NAMALWA (cell line): ENCODE data around the gene AKAP6.

Experiments
- DNase-seq: peaks from one replicate; pipeline ENCODE4 v3.0.0-alpha.2; 2015; ENCODE audit warnings: low spot score

The AKAP6 gene

GRCh38 chr14:32587461-32587860 lies 258.4 kb downstream of the AKAP6 start:
- no peak for DNase-seq

GRCh38 chr14:32588448-32589320 lies 259.6 kb downstream of the AKAP6 start:
- peak; percentile 38 for DNase-seq

DNA sequence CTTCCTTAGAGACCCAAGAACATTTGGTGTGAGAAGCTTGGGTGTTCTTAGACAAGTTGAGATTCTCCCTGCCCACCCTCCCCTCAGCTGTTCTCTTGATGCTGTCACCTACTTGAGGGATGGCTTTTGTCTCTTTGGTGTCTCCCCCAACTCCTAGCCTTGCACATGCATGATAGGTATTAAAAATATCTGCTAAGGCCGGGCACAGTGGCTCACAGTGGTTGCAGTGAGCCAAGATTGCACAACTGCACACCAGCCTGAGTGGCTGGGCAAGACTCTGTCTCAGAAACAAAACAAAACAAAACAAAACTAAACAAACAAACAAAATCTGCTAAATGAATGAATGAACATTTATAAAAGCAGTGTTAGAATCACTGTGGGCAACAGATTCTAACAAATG lies 261.1 kb downstream of the AKAP6 start:
- no peak for DNase-seq

DNA sequence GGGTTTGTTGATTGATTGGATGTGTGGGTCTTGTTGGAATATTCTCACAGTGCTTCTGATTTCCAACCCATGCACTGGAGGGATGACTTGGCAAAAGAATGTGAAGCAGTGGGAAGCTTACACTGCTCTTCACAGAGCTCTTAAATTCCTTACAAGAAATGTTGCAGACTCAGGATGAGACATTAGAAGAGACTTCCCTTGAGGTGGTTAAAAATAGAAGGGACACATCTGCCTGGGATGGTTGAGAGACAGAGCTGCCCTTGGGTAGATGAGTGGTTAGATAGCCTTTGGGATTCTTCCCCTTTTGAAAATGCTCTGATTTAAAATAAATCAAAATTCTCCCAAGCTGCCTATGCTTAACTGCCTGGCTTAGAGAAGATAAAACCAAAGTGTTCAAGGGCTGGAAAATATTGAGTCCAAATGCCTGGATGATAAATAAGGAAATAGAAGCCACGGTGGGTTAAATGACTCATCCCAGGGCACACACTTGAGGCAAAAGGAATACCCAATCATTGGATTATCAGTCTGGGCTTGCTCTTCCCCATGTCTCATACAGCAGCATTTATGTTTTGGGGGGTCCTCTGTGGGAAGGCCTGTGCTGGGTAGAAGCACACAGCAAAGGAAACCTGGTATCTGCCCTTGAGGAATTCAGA lies 264.3 kb downstream of the AKAP6 start:
- no peak for DNase-seq

DNA sequence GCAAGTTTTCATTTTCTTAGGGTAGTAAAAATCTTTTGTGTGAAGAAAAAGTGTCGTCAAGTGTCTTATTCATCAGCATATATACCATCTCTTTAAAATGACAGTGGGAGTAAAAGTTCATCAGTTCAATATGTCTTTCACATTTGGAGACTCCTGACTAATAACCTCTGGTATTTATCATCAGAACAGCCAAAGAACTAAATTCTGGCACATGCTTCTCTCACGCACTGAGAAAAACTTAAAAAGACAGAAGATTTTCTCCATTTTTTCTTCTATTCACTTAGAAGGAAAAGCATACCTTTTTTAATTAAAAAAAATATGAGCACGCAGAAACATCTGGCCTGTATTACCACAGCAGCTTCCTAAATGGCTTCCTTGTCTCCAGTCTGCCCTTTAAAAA lies 265.7 kb downstream of the AKAP6 start:
- no peak for DNase-seq

- no peak for DNase-seq
These were observed 266.4 kb downstream of the AKAP6 start for GRCh38 chr14:32595497-32595896.

- DNase-seq, result no peak
These were observed 267.3 kb downstream of the AKAP6 start for GRCh38 chr14:32596390-32596789.

- DNase-seq, result no peak
These were observed 268.7 kb downstream of the AKAP6 start for GRCh38 chr14:32597771-32598170.

DNA sequence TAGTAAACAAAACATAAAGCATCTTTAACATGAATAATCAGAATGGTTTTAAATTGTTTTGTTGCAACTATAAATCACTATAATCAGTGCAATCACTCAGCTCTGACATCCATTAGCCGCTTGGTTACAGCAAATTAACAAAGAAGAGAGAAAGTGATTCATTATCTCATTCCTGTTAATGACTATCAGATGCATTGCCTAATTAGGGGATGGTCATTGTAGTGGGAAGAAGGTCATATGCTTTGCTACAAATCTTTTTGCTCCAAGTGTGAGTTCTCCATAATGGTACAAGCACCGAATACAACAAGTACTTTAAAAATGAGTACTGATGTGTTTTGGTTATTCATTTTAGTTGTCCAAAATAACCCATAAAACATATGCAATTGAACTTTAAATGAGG lies 272.0 kb downstream of the AKAP6 start:
- no peak for DNase-seq

- DNase-seq, result no peak
These were observed 272.8 kb downstream of the AKAP6 start for GRCh38 chr14:32601906-32602305.

DNA sequence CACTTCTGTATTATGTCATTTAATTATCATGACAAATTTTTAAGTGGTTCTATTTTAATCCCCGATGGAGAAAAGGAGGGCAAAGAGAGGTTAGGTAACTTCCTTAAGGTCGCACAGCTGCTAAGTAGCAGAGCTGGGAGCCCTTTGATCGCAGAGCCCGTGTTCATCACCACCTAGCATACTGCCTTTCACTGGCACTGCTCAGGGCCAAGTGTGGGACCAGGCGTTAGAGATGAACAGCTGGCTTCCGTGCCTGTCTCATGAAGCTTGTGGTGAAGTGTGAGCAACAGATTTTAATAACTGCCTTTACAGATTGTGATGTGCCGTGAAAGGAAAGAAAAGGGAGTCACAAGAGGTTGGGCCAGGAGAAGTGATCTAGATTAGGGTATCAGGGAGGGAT lies 273.6 kb downstream of the AKAP6 start:
- no peak for DNase-seq

GRCh38 chr14:32603992-32604565 lies 275.0 kb downstream of the AKAP6 start:
- no peak for DNase-seq

GRCh38 chr14:32606301-32606700 lies 277.2 kb downstream of the AKAP6 start:
- DNase-seq, result no peak

GRCh38 chr14:32607399-32607798 lies 278.3 kb downstream of the AKAP6 start:
- DNase-seq, result no peak

DNA sequence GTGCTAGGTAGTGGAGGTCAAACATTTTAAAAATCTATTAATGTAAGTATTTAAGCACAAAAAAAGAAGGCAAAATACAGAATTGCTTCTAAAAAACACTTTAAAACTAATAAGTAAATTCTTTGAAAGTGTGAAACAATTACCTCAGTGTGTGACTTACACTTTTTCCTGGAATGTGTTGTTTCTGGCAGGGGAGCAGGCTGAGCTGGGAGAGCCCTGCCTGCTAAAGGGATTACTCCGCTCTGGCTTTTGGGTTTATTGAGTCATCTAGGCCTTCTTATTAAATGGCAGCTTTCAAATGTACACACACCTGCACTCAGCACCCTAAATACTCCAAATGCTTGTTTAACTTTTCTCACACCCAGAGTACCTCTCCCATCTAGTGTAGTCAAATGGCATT lies 279.8 kb downstream of the AKAP6 start:
- no peak for DNase-seq

GRCh38 chr14:32609388-32609787 lies 280.3 kb downstream of the AKAP6 start:
- DNase-seq, result no peak

- no peak for DNase-seq
These were observed 282.7 kb downstream of the AKAP6 start for GRCh38 chr14:32611752-32612151.

DNA sequence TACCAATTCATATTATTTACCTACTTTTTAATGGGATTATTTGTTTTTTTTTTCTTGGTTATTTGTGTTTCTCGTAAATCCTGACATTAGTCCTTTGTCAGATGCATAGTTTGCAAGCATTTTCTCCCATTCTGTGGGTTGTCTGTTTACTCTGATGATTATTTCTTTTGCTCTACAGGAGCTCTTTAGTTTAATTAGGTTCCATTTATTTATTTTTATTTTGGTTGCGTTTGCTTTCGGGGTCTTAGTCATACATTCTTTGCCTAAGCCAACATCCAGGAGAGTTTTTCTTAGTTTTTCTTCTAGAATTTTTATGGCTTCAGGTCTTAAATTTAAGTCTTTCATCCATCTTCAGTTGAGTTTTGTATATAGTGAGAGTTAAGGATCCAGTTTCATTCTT lies 289.9 kb downstream of the AKAP6 start:
- no peak for DNase-seq

GRCh38 chr14:32620303-32620702 lies 291.2 kb downstream of the AKAP6 start:
- no peak for DNase-seq

DNA sequence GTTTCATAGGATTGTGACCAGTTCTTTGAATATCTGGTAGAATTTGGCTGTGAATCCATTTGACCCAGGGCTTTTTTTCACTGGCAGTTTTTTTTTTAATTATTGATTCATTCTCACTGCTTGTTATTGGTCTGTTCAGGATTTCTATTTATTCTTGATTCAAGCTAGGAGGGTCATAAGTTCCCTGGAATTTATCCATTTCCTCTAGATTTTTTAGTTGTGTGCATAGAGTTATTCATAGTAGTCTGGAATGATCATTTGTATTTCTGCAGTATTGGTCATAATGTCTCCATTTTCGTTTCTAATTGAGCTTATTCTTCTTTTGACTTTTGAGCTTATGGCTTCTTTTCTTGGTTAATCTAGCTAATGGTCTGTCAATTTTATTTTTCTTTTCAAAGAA lies 291.6 kb downstream of the AKAP6 start:
- DNase-seq, result no peak

GRCh38 chr14:32621585-32621984 lies 292.5 kb downstream of the AKAP6 start:
- no peak for DNase-seq

GRCh38 chr14:32622742-32623141 lies 293.6 kb downstream of the AKAP6 start:
- peak; percentile 1 for DNase-seq
